Small intestine (tissue), 7 donors: Measurements from ENCODE around the gene ARHGEF28. TPM values are rescaled to one million over a fixed set of nuclear protein-coding genes. Genes with fewer than 3 reads are reported as not detected.

Experiments used
- DNase-seq, 2 donors: peaks; one replicate each; pipeline versions ENCODE4 v3.0.0 to v3.0.0-alpha.2; 2013
- FAIRE-seq: peaks from 2 replicates; lab custom pipeline; 2012; peaks lifted over from hg19 to GRCh38; lab: Jason Lieb, UNC
- H3K27ac ChIP-seq, 3 donors: one replicate each; pipeline ENCODE4 v1.5.1; 2013; ENCODE audit warnings: low read length in 2 of 3, mild to moderate bottlenecking in 2 of 3, control low read depth in 1 of 3, inconsistent platforms in 1 of 3, low read depth in 1 of 3, moderate library complexity in 1 of 3
- H3K27me3 ChIP-seq, 3 donors: one replicate each; pipeline ENCODE4 v1.6.1; 2013; ENCODE audit warnings: low read length in 3 of 3, inconsistent platforms in 1 of 3; ENCODE audit not compliant: control insufficient read depth in 3 of 3, insufficient read depth in 3 of 3
- H3K36me3 ChIP-seq, 3 donors: one replicate each; pipeline ENCODE4 v1.6.1; 2013; ENCODE audit warnings: low read length in 3 of 3, inconsistent platforms in 1 of 3, low read depth in 1 of 3, mild to moderate bottlenecking in 1 of 3, moderate library complexity in 1 of 3; ENCODE audit not compliant: control insufficient read depth in 3 of 3, insufficient read depth in 2 of 3
- H3K4me1 ChIP-seq, 3 donors: one replicate each; pipeline ENCODE4 v1.6.1; 2013; ENCODE audit warnings: low read length in 2 of 3, inconsistent platforms in 1 of 3, low read depth in 1 of 3, mild to moderate bottlenecking in 1 of 3, moderate library complexity in 1 of 3; ENCODE audit not compliant: control insufficient read depth in 3 of 3, insufficient read depth in 2 of 3
- H3K4me3 ChIP-seq, 3 donors: one replicate each; pipeline ENCODE4 v1.5.1; 2013; ENCODE audit warnings: low read length in 3 of 3, control low read depth in 1 of 3, inconsistent platforms in 1 of 3, low read depth in 1 of 3, mild to moderate bottlenecking in 1 of 3, moderate library complexity in 1 of 3
- H3K9me3 ChIP-seq, 2 donors: one replicate each; pipeline ENCODE4 v1.6.1; 2013; ENCODE audit warnings: low read depth in 1 of 2, low read length in 1 of 2; ENCODE audit not compliant: control insufficient read depth in 2 of 2, insufficient read depth in 1 of 2
- WGBS, 3 donors: extraction: QIAGEN DNeasy Blood & Tissue Kit; methylation state at CpG; one replicate each; pipeline ENCODE4 v1.1.7; 2013; 5-methylcytosine and 5-hydroxymethylcytosine counted together
- polyA plus RNA-seq, 4 donors: library from polyadenylated mRNA; stranded (reverse) in 3 of 4; unstranded in 1 of 4; fragments of 200-250 nt in 3 of 4; fragments of 120-200 nt in 1 of 4; gene quantifications; one replicate each; pipeline versions ENCODE4 v1.2.1 to v1.2.3, GENCODE V29; 2013
- donor health status: healthy with polysubstance abuse.
- donor health status: control.
- donor health status: control.
- donor health status: Bipolar disorder and iron deficiency.
- donor health status: healthy.

ARHGEF28 gene
- polyA plus RNA-seq, 4 donors: 1.1 to 16.5 (median 2.7) TPM

DNA sequence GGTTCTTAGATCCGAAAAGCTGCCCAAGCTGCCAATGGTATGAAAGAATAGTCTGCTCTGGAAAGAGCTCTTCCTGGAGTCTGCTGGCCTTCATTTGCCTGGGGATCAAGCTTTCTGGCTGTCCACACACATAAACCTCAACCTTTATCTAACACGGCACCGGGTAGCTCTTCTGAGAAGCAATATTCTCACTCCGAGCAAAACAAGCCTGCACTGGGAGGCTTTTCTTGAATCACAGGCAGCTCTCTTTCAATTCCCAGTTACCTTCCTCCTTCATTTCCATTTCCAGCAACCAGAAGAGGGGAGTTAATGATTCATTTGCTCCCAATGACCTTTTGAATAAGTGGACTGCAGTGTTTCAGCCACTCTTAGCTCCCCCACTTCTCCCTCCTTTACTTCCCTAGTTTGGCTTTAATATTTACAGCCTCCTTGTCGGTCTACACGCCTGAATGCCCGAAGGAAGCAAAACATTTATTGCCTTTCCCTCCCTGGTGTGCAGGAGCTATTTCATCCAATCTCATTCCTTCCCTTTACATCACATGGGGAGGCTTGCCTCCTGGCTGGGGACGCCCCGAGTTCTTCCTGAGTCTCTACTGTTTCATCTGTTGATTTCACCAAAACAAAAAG is 187.1 kb downstream of the ARHGEF28 start:
- Histone ChIP-seq H3K27me3 (no peaks in the 10 kb centered on the region), H3K36me3 (no peaks in the 10 kb centered on the region), H3K9me3 (no peaks in the 10 kb centered on the region), H3K27ac (peak overlapping the region in 2 of 3 donors; percentile 65 to 86), H3K4me1 (peaks cover 0 to 14% (median 0%) of the 10 kb centered on the region in 3 donors), H3K4me3 (peak overlapping the region in 2 of 3 donors; percentile 38 to 54)
- peak; percentile 81 to 83 for DNase-seq
- peak; percentile 15 for FAIRE-seq
- 22 to 46% (median 43%) methylated on average over 9 of the region's 9 CpGs for WGBS, 3 donors

DNA sequence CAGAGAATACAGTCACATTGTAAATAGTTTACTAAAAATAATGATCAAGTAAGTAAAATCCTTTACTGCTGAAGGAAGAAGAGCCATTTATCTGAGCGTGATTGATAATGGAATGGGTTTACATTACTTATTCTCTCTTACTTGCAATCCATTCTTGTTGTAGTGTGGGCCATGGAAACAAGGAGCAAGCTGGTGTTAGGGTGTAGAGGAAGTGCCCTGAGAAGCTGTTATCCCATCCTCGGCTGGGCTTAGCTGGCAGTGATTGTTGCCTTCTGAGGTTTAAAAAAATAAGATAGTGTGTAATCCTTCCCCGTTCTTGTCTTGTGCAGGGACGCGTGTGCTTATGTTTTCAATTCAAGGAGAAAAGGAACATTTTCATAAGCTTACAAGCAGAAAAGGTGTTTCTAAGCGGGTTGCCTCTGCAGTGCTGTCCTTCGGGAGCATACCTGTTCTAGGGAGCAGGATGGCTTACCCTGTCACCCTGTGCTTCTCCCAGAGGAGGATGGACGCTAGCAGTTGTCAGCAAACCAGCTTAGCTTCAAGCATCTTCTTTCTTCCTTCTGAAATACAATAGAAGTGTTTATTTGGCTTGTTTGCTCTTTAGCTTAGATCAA is 188.3 kb downstream of the ARHGEF28 start:
- H3K27ac ChIP-seq: peak overlapping the region in 1 of 3 donors; percentile 86
- DNase-seq: peak; percentile 20 to 44
- peaks cover 0 to 7% (median 0%) of the 10 kb centered on the region in 3 donors for H3K4me1 ChIP-seq
- no peak for FAIRE-seq
- 29 to 53% (median 47%) methylated on average over 8 of the region's 8 CpGs for WGBS, 3 donors
- no peaks in the 10 kb centered on the region for H3K9me3 ChIP-seq
- H3K27me3 ChIP-seq: no peaks in the 10 kb centered on the region
- no peaks in the 10 kb centered on the region for H3K36me3 ChIP-seq
- peak overlapping the region in 2 of 3 donors; percentile 24 to 36 for H3K4me3 ChIP-seq

DNA sequence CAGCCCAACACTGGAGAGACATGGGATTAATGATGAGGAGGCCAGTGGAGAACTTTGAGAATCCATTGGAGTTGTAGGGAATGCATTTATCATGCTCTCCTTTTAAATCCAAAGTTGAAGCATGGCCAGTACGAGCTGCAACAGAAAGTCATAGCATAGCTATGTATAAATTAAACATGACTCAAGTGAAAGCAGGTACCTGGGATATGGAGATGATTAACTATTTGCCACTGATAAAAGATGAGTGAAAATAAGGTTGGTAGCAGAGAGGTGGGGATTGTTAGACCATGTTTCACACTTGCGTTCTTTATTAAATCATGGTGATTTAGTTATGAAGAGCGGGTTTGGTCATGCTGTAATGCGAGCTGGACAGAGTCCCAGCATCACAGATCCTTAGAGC is 189.6 kb downstream of the ARHGEF28 start:
- Histone ChIP-seq H3K36me3 (peaks cover 0 to 3% (median 0%) of the 10 kb centered on the region in 3 donors), H3K4me1 (peaks cover 0 to 7% (median 0%) of the 10 kb centered on the region in 3 donors), H3K9me3 (no peaks in the 10 kb centered on the region), H3K4me3 (no peak overlapping the region), H3K27ac (no peak overlapping the region), H3K27me3 (no peaks in the 10 kb centered on the region)
- DNase-seq (no peak), FAIRE-seq (no peak)
- 77 to 85% (median 80%) methylated on average over 4 of the region's 4 CpGs for WGBS, 3 donors

DNA sequence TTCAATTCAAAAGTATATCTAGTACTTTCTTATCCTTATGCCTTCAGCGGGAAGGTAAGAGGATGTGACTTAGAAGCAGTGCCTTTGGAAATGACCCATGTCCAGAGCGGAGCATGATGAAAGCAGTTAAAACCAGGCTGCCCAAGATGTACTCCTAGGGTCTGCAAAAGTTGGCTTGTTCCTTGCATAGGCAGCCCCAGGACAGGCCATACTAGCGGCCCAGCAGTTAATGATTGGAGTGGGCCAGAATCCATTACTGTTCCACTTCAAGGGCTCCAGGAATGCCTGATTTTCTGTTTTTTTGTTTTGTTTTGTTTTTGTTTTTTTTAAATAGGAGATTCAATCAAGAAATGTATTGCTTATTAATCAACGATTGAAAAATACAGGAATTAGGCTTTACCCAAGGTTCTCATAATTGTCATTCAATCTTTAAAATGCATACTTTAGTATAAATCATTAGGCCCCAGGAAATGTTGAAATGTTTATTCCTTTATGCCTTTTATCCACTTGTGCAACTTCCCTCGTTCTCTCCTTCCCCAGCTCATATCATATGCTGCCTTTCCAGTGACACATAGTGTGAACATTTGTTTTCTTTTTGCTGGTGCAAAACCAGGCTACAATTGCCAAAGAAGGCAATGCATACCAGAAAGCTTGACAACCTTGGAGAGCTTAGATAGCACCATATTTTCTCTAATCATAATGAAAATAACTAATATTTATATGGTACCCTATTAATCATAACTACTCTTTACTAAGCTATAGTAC is 190.8 kb downstream of the ARHGEF28 start:
- no peak overlapping the region for H3K4me3 ChIP-seq
- 87 to 96% (median 90%) methylated on average over 5 of the region's 5 CpGs for WGBS, 3 donors

DNA sequence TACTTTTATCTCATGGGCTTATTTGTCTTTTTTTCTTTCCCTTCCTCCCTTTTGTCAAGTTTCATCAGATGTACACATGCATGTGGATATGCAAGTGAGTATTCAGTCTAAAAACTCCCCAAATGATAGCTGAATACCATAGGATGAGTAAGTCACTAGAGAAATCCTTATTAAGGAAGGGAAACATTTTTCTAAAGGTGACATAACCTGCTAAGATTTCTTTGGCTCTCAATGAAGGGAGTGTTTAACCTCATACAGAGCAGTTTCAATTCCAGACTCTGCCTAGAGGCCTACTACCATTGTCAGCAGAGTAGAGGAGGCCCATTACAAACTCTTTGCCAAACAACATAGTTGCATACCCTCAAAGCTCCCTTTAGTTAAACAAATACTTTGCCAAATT is 192.4 kb downstream of the ARHGEF28 start:
- no peaks in the 10 kb centered on the region for H3K9me3 ChIP-seq
- FAIRE-seq (no peak), DNase-seq (no peak)
- peaks cover 0 to 3% (median 0%) of the 10 kb centered on the region in 3 donors for H3K36me3 ChIP-seq
- no peaks in the 10 kb centered on the region for H3K27me3 ChIP-seq
- H3K4me3 ChIP-seq: no peak overlapping the region
- no peak overlapping the region for H3K27ac ChIP-seq
- peaks cover 0 to 5% (median 0%) of the 10 kb centered on the region in 3 donors for H3K4me1 ChIP-seq

More for the DNA sequence above, 190.8 kb downstream of the ARHGEF28 start:
- FAIRE-seq (no peak), DNase-seq (no peak)
- H3K27ac ChIP-seq: no peak overlapping the region
- H3K36me3 ChIP-seq: peaks cover 0 to 3% (median 0%) of the 10 kb centered on the region in 3 donors
- H3K27me3 ChIP-seq: no peaks in the 10 kb centered on the region
- H3K9me3 ChIP-seq: no peaks in the 10 kb centered on the region
- peaks cover 0 to 7% (median 0%) of the 10 kb centered on the region in 3 donors for H3K4me1 ChIP-seq

DNA sequence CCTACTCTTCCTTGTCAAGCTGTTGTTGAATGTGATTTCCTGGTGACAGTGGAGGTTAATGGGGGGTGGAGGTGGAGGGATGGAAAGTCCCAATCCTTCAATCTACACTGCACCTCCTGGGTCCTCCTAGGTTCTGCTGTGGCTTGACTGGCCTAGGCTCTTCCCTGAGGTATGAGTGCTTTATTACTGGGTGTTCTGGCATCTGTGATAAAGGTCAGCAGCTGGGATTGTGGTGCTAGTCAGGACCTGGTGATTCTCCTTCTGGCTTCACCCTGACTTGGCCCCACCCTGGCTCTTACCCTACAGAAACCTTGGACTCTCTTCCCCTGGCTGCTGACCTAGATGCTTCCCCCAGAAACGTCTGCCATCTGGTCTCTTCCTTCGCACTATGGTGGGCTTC is 194.3 kb downstream of the ARHGEF28 start:
- no peaks in the 10 kb centered on the region for H3K9me3 ChIP-seq
- no peak for FAIRE-seq
- H3K36me3 ChIP-seq: peaks cover 0 to 3% (median 0%) of the 10 kb centered on the region in 3 donors
- H3K27ac ChIP-seq: no peak overlapping the region
- peaks cover 0 to 7% (median 0%) of the 10 kb centered on the region in 3 donors for H3K4me1 ChIP-seq
- H3K27me3 ChIP-seq: no peaks in the 10 kb centered on the region
- no peak overlapping the region for H3K4me3 ChIP-seq
- peak; percentile 38 to 51 for DNase-seq
- 53 to 73% (median 58%) methylated on average over 2 of the region's 2 CpGs for WGBS, 3 donors

DNA sequence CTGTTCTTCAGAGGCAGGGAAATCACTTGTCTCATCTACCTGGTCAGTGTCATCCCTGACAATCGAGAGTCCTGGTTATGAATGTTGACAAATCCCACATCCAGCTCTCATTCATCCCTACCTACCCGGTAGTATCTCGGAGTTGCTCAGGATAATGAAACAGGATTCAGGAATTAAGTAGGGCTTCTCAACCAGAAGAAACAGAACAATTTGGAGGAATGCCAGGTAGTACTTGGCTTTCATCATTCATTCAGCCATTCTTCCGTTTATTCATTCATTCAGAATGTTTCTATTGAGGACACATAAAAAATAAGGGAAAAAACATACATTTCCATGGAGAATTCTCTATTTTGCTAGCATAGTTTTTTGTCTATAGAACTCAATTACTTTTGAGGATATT is 195.0 kb downstream of the ARHGEF28 start:
- Histone ChIP-seq H3K4me3 (no peak overlapping the region), H3K27ac (no peak overlapping the region), H3K4me1 (peaks cover 0 to 7% (median 0%) of the 10 kb centered on the region in 3 donors), H3K27me3 (no peaks in the 10 kb centered on the region), H3K36me3 (peaks cover 0 to 3% (median 0%) of the 10 kb centered on the region in 3 donors), H3K9me3 (no peaks in the 10 kb centered on the region)
- 83 to 88% (median 84%) methylated on average over 4 of the region's 4 CpGs for WGBS, 3 donors
- DNase-seq: no peak
- no peak for FAIRE-seq

DNA sequence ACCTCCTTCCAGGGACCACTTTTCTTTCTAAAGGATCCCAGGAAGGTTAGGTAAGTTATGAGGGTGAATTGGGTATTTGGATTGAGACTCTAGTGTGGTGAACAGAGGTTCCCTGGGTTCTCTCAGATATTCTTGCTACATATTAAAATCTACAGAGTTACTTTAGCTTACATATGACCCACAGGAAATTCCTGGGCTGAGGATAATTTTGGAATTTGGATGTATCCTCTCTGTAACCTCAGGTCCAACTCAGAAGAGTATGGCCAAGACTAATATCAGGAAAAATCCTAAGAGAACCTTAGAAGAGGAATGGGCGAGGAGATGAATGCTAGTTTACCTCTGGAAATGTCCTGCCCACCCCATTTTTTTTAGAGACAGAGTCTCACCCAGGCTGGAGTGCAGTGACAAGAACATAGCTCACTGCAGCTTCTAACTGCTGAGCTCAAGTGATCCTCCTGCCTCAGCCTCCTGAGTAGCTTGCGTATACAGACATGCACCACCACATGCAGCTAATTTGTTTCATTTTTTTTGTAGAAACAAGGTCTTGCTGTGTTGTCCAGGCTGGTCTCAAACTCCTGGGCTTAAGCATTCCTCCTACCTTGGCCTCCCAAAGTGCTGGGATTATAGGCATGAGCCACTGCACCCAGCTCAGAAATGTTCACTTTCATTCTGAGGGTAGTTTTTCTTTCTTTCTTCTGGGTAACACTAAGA is 196.4 kb downstream of the ARHGEF28 start:
- no peaks in the 10 kb centered on the region for H3K9me3 ChIP-seq
- no peaks in the 10 kb centered on the region for H3K27me3 ChIP-seq
- H3K36me3 ChIP-seq: peaks cover 0 to 3% (median 0%) of the 10 kb centered on the region in 3 donors
- peak overlapping the region in 1 of 3 donors; percentile 19 for H3K27ac ChIP-seq
- FAIRE-seq (no peak), DNase-seq (no peak)
- H3K4me3 ChIP-seq: no peak overlapping the region
- WGBS, 3 donors: 90 to 96% (median 92%) methylated on average over 2 of the region's 2 CpGs
- H3K4me1 ChIP-seq: peaks cover 0 to 7% (median 0%) of the 10 kb centered on the region in 3 donors
